ENCODE data around the gene SOBP. TPM values are rescaled to one million over a fixed set of nuclear protein-coding genes. Genes with fewer than 3 reads are reported as not detected.

SOBP gene
- total and polyA plus RNA-seq, 7 experiments from 2014 or later = 0.08 to 0.15 TPM; not detected in 5

DNA sequence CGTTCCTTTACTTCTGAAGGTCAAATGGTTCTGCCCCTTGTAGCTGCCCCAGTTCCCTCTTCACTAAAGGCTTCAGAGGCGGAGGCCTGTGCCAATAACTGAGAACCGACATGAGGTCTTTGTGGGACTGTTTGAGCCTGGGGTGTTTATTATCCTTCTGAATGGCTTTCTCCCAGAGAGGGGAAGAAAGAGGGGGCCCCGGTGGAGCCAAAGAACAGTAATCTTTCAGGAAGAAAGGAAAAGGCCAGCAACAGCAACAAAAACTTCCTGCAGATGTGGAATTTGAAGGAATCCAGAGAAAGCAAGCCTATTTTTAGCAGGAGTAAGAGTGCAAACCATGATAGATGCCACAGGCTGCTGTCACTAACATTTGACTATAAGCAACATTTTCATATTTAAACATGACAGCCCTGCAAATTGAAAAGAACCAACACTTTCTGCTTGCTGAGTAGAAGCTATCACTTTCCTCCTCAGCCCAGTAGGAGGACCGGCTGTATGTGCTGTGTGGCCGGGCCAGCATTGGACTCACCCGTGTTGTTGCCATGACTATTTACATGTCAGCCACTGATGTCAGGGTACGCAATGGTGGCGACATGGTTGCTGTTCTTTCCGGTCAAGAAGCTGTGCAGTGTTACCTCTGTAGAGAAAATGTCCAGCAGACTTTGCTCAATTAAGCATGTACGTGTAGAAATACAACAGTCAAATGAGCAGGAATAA lies 121.3 kb downstream of the SOBP start:
- CTCF ChIA-PET = no interaction called here
- no peak for ATAC-seq

DNA sequence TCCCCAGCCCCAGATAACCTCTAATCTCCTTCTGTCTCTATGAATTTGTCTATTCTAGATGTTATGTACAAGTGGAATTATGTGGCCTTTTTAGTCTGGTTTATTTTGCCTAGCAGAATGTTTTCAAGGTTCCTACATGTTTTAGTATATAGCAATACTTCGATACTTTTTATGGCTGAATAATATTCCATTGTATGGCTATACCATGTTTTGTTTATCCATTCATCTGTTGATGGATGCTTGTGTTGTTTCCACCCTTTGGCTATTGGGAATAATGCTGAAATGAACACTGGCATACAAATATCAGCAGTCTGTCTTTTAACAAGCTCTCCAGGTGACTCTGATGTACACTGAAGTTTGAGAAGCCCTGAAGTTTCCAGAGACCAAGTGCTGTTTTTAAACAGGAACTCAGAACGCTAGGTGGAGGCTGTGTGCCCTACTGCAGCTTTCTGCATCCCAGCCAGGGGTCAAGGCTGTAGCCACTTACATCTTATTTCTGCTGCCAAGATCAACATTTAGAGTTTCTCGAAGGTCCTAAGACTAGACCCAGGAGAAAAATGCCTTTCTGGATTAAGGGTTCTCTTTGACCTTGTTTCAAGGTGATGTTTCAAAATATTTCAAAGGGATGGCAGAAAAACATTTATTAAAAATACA lies 123.0 kb downstream of the SOBP start:
- Histone ChIP-seq H3K4me1 (ENCODE audit: control insufficient read depth in 2 of 2, insufficient read depth in 2 of 2, low read length in 2 of 2) (peaks cover under 1 to 3% of the 10 kb centered on the region in 2 donors), H3K27me3 (ENCODE audit: control insufficient read depth in 2 of 2, insufficient read depth in 2 of 2, low read length in 2 of 2) (no peaks in the 10 kb centered on the region), H3K9me3 (ENCODE audit: control insufficient read depth in 2 of 3, low read length in 3 of 3) (no peaks in the 10 kb centered on the region), H3K27ac (ENCODE audit: low read depth, low read length) (no peak overlapping the region), H3K4me3 (ENCODE audit: low read length) (no peak overlapping the region), H3K36me3 (ENCODE audit: control insufficient read depth in 2 of 3, insufficient read depth in 3 of 3, low read length in 3 of 3) (no peaks in the 10 kb centered on the region)
- Mint-ChIP-seq H3K27ac (no peak overlapping the region), H3K4me1 (peaks cover 0 to under 1% (median 0%) of the 10 kb centered on the region in 7 donors), H3K4me3 (no peak overlapping the region), H3K9me3 (no peaks in the 10 kb centered on the region), H3K27me3 (peaks cover 0 to 16% (median 3%) of the 10 kb centered on the region in 5 donors), H3K36me3 (no peaks in the 10 kb centered on the region)
- DNase-seq (no peak), ATAC-seq (no peak)
- POLR2A ChIA-PET = no interaction called here
- CTCF ChIA-PET = interaction anchor here (0.5 kb wide), 1 partner anchor 16 kb away, joined by 5 read pairs; no protein-coding TSS in a partner anchor
- intact Hi-C loops (cut with micrococcal nuclease) = no loop called here

More for the DNA sequence above, 121.3 kb downstream of the SOBP start:
- no peaks in the 10 kb centered on the region for H3K9me3 Mint-ChIP-seq
- no peak overlapping the region for H3K4me3 Mint-ChIP-seq
- POLR2A ChIA-PET = no interaction called here
- H3K27ac Mint-ChIP-seq = no peak overlapping the region
- H3K4me1 Mint-ChIP-seq = no peaks in the 10 kb centered on the region
- no peaks in the 10 kb centered on the region for H3K36me3 Mint-ChIP-seq
- intact Hi-C loops (cut with micrococcal nuclease) = no loop called here
- H3K27me3 Mint-ChIP-seq = peaks cover 0 to 16% (median 3%) of the 10 kb centered on the region in 5 donors
- no peak overlapping the region for H3K27ac ChIP-seq (ENCODE audit: low read depth, low read length)
- no peak overlapping the region for H3K4me3 ChIP-seq (ENCODE audit: low read length)
- DNase-seq = no peak
- no peaks in the 10 kb centered on the region for H3K4me1 ChIP-seq (ENCODE audit: control insufficient read depth in 2 of 2, insufficient read depth in 2 of 2, low read length in 2 of 2)
- no peaks in the 10 kb centered on the region for H3K36me3 ChIP-seq (ENCODE audit: control insufficient read depth in 2 of 3, insufficient read depth in 3 of 3, low read length in 3 of 3)
- H3K9me3 ChIP-seq (ENCODE audit: control insufficient read depth in 2 of 3, low read length in 3 of 3) = no peaks in the 10 kb centered on the region
- H3K27me3 ChIP-seq (ENCODE audit: control insufficient read depth in 2 of 2, insufficient read depth in 2 of 2, low read length in 2 of 2) = no peaks in the 10 kb centered on the region

DNA sequence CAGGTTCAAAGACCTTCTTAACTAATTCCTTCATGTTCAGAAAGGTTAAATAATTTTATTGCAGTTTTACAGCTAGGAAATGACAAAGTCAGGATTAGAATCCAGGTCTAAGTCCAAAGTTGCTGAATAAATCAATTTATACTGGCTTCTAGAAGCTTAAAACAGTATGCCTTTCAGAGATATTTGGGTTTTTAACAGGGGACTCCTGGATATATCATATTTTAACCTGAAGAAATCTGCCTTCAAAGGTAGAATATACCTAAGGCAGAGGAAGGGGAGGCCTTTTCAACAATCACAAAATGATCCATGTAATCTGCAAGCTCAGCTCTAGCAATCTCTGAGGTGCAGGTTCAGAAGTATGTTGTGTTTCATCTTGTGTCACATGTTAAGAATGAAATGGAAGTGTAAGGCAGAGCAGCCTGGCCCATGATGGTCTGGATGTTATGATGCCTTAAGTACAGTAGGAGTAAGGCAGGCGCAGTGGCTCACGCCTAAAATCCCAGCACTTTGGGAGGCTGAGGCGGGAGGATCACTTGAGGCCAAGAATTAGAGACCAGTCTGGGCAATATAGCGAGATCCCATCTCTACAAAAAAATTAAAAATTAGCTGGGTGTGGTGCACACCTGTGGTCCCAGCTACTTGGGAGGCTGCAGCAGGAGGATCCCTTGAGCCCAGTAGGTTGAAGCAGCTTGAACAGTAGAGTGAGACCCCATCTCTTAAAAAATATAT lies 123.9 kb downstream of the SOBP start:
- peaks cover 0 to 14% (median 0%) of the 10 kb centered on the region in 5 donors for H3K27me3 Mint-ChIP-seq
- Histone ChIP-seq H3K27ac (ENCODE audit: low read depth, low read length) (no peak overlapping the region), H3K4me3 (ENCODE audit: low read length) (no peak overlapping the region), H3K4me1 (ENCODE audit: control insufficient read depth in 2 of 2, insufficient read depth in 2 of 2, low read length in 2 of 2) (peaks cover 10 to 13% of the 10 kb centered on the region in 2 donors), H3K9me3 (ENCODE audit: control insufficient read depth in 2 of 3, low read length in 3 of 3) (no peaks in the 10 kb centered on the region), H3K36me3 (ENCODE audit: control insufficient read depth in 2 of 3, insufficient read depth in 3 of 3, low read length in 3 of 3) (no peaks in the 10 kb centered on the region), H3K27me3 (ENCODE audit: control insufficient read depth in 2 of 2, insufficient read depth in 2 of 2, low read length in 2 of 2) (no peaks in the 10 kb centered on the region)
- ChIA-PET CTCF (no interaction called here), POLR2A (interaction anchor here (0.6 kb wide), 1 partner anchor 13 kb away, joined by 5 read pairs; no protein-coding TSS in a partner anchor)
- H3K4me1 Mint-ChIP-seq = peaks cover 2 to 10% (median 7%) of the 10 kb centered on the region in 7 donors
- ATAC-seq (no peak), DNase-seq (no peak)
- no peaks in the 10 kb centered on the region for H3K9me3 Mint-ChIP-seq
- no peak overlapping the region for H3K4me3 Mint-ChIP-seq
- intact Hi-C loops (cut with micrococcal nuclease) = no loop called here
- no peaks in the 10 kb centered on the region for H3K36me3 Mint-ChIP-seq
- H3K27ac Mint-ChIP-seq = no peak overlapping the region

DNA sequence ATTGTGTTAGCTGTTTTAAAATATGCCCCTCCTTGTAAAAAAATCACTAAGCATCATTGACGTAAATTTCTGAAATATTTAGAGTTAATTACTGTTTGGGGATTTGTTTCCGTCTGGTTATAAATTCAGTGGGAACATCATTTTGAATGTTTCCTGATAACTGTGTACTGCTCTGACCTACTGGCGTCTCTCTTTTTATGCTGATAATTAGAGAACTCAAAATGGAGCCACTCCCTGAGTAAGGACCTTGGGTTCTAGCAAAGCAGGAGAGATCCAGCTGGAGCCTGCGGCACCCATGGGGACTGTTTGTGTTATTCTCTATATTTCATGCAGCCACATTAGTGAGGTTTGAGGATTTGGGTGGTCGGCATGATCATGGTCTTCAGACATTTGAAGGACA lies 124.9 kb downstream of the SOBP start:
- no peaks in the 10 kb centered on the region for H3K36me3 Mint-ChIP-seq
- POLR2A ChIA-PET = no interaction called here
- no peaks in the 10 kb centered on the region for H3K9me3 Mint-ChIP-seq
- intact Hi-C loops (cut with micrococcal nuclease) = no loop called here
- CTCF ChIA-PET = no interaction called here
- H3K36me3 ChIP-seq (ENCODE audit: control insufficient read depth in 2 of 3, insufficient read depth in 3 of 3, low read length in 3 of 3) = no peaks in the 10 kb centered on the region
- H3K4me1 ChIP-seq (ENCODE audit: control insufficient read depth in 2 of 2, insufficient read depth in 2 of 2, low read length in 2 of 2) = peaks cover 17 to 22% of the 10 kb centered on the region in 2 donors
- no peak overlapping the region for H3K4me3 Mint-ChIP-seq
- peak overlapping the region in 2 of 9 donors; percentile 53 to 72 for H3K27ac Mint-ChIP-seq
- DNase-seq (no peak), ATAC-seq (no peak)
- peaks cover 2 to 18% (median 14%) of the 10 kb centered on the region in 7 donors for H3K4me1 Mint-ChIP-seq
- no peak overlapping the region for H3K4me3 ChIP-seq (ENCODE audit: low read length)
- peaks cover 0 to 14% (median 0%) of the 10 kb centered on the region in 5 donors for H3K27me3 Mint-ChIP-seq
- H3K27ac ChIP-seq (ENCODE audit: low read depth, low read length) = no peak overlapping the region
- H3K27me3 ChIP-seq (ENCODE audit: control insufficient read depth in 2 of 2, insufficient read depth in 2 of 2, low read length in 2 of 2) = no peaks in the 10 kb centered on the region
- no peaks in the 10 kb centered on the region for H3K9me3 ChIP-seq (ENCODE audit: control insufficient read depth in 2 of 3, low read length in 3 of 3)

DNA sequence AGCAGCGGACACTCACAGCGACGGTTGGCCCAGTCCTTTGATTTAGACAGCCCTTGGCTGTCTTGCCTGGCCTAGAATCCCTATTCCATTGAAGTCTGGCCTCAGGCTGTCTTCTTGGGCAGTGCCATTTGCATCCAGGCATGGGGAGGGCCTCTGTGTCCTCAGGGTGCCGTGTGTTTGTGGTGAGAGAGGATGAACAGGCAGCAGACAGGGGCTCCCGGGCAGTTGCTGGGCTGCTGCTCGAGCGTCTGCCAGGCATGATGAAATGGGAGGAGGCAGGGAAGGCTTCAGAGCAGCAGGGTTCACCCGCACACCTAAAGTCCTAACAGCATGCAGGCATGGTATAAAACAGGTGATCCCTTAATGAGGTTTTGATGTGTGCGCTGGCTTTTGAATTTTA lies 126.9 kb downstream of the SOBP start:
- Mint-ChIP-seq H3K36me3 (no peaks in the 10 kb centered on the region), H3K9me3 (no peaks in the 10 kb centered on the region), H3K27ac (peak overlapping the region in 1 of 9 donors; percentile 19), H3K4me3 (no peak overlapping the region), H3K4me1 (peaks cover 7 to 36% (median 29%) of the 10 kb centered on the region in 7 donors), H3K27me3 (peaks cover 0 to 12% (median 0%) of the 10 kb centered on the region in 5 donors)
- no peak for ATAC-seq
- CTCF ChIA-PET = interaction anchor here (0.5 kb wide), 1 partner anchor 16 kb away, joined by 3 read pairs; no protein-coding TSS in a partner anchor
- H3K9me3 ChIP-seq (ENCODE audit: control insufficient read depth in 2 of 3, low read length in 3 of 3) = no peaks in the 10 kb centered on the region
- H3K36me3 ChIP-seq (ENCODE audit: control insufficient read depth in 2 of 3, insufficient read depth in 3 of 3, low read length in 3 of 3) = no peaks in the 10 kb centered on the region
- intact Hi-C loops (cut with micrococcal nuclease) = no loop called here
- POLR2A ChIA-PET = no interaction called here
- no peak overlapping the region for H3K4me3 ChIP-seq (ENCODE audit: low read length)
- no peak overlapping the region for H3K27ac ChIP-seq (ENCODE audit: low read depth, low read length)
- no peaks in the 10 kb centered on the region for H3K27me3 ChIP-seq (ENCODE audit: control insufficient read depth in 2 of 2, insufficient read depth in 2 of 2, low read length in 2 of 2)
- peaks cover 17 to 22% of the 10 kb centered on the region in 2 donors for H3K4me1 ChIP-seq (ENCODE audit: control insufficient read depth in 2 of 2, insufficient read depth in 2 of 2, low read length in 2 of 2)
- DNase-seq = no peak

DNA sequence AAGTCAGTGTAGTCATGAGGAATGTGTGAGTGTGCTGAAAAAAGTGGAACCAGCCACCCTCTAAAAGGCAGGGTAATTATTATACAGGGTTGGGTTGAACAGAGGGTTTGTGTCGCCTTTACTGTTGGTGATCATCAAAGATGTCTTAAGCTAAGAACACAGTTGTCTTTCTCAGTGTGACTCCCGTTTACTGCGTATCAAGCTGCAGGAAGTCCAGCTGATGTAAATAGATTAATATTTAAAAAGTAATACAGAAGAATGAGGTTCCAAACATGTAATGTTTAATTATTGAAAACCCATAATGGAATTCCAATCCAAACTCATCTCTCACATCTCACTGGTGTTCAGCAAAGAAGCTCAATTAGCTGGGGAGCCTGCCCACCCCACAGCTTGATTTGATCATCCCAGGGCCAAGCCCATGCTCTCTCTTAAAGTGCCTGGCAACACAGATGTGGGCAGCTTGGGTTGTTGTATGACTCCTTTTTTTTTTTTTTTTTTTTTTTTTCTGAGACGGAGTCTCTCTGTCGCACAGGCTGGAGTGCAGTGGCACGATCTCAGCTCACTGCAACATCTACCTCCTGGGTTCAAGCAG lies 127.5 kb downstream of the SOBP start:
- Histone ChIP-seq H3K4me1 (ENCODE audit: control insufficient read depth in 2 of 2, insufficient read depth in 2 of 2, low read length in 2 of 2) (peaks cover 17 to 22% of the 10 kb centered on the region in 2 donors), H3K27me3 (ENCODE audit: control insufficient read depth in 2 of 2, insufficient read depth in 2 of 2, low read length in 2 of 2) (no peaks in the 10 kb centered on the region), H3K27ac (ENCODE audit: low read depth, low read length) (no peak overlapping the region), H3K36me3 (ENCODE audit: control insufficient read depth in 2 of 3, insufficient read depth in 3 of 3, low read length in 3 of 3) (no peaks in the 10 kb centered on the region), H3K4me3 (ENCODE audit: low read length) (no peak overlapping the region), H3K9me3 (ENCODE audit: control insufficient read depth in 2 of 3, low read length in 3 of 3) (no peaks in the 10 kb centered on the region)
- ChIA-PET CTCF (interaction anchor here (0.5 to 0.6 kb wide), 2 partner anchors 17 to 777 kb away, joined by 3 read pairs; no protein-coding TSS in a partner anchor), POLR2A (no interaction called here)
- peaks cover 7 to 36% (median 31%) of the 10 kb centered on the region in 7 donors for H3K4me1 Mint-ChIP-seq
- H3K4me3 Mint-ChIP-seq = no peak overlapping the region
- no peak for ATAC-seq
- peaks cover 0 to 15% (median 0%) of the 10 kb centered on the region in 5 donors for H3K27me3 Mint-ChIP-seq
- intact Hi-C loops (cut with micrococcal nuclease) = no loop called here
- H3K36me3 Mint-ChIP-seq = no peaks in the 10 kb centered on the region
- H3K9me3 Mint-ChIP-seq = no peaks in the 10 kb centered on the region
- no peak overlapping the region for H3K27ac Mint-ChIP-seq
- DNase-seq = no peak
